Spinal cord (tissue), 10 donors: ENCODE measurements around the gene SLC35B4. TPM values are rescaled to one million over a fixed set of nuclear protein-coding genes. Genes with fewer than 3 reads are reported as not detected.

Experiments
- DNase-seq, 6 donors: peaks; one replicate each; pipeline versions ENCODE4 v3.0.0 to v3.0.0-alpha.2; 2013 to 2015; ENCODE audit warnings: low spot score in 6 of 6, low read depth in 4 of 6
- H3K27ac ChIP-seq: one replicate; pipeline ENCODE4 v1.5.1; 2013; ENCODE audit warnings: low read depth, low read length, control low read depth
- H3K27me3 ChIP-seq: one replicate; pipeline ENCODE4 v1.6.1; 2013; ENCODE audit warnings: low read length; ENCODE audit not compliant: control insufficient read depth, insufficient read depth
- H3K36me3 ChIP-seq: one replicate; pipeline ENCODE4 v1.6.1; 2013; ENCODE audit warnings: low read length; ENCODE audit not compliant: control insufficient read depth, insufficient read depth
- H3K4me1 ChIP-seq: one replicate; pipeline ENCODE4 v1.6.1; 2013; ENCODE audit warnings: low read length; ENCODE audit not compliant: control insufficient read depth, insufficient read depth
- H3K4me3 ChIP-seq: one replicate; pipeline ENCODE4 v1.5.1; 2013; ENCODE audit warnings: low read depth, low read length, control low read depth
- H3K9me3 ChIP-seq: one replicate; pipeline ENCODE4 v1.6.1; 2013; ENCODE audit warnings: low read length; ENCODE audit not compliant: control insufficient read depth, insufficient read depth
- WGBS: methylation state at CpG from one replicate; pipeline ENCODE4 v1.1.5; 2013; ENCODE audit warnings: missing lambda C conversion rate; ENCODE audit not compliant: insufficient coverage; 5-methylcytosine and 5-hydroxymethylcytosine counted together
- polyA plus RNA-seq, 2 donors: library from polyadenylated mRNA; unstranded; fragments of 120-200 nt; gene quantifications; one replicate each; pipeline ENCODE4 v1.2.1, GENCODE V29; 2013; ENCODE audit not compliant: insufficient read length in 2 of 2
- total RNA-seq, 2 donors: library from RNA; depleted of rRNA in 1 of 2; stranded (reverse); fragments of 120-200 nt in 1 of 2; fragments of >200 nt in 1 of 2; gene quantifications; one replicate each; pipeline versions ENCODE4 v1.2.3 to v1.2.4, GENCODE V29; 2013 to 2014
- donor health status: healthy.

The SLC35B4 gene
- total and polyA plus RNA-seq, 4 donors, result 20.4 to 30.1 (median 23.3) TPM

- Histone ChIP-seq H3K27me3 (no peaks in the 10 kb centered on the region), H3K36me3 (no peaks in the 10 kb centered on the region)
- WGBS, result 90% methylated on average over 2 of the region's 4 CpGs
These were observed 17.7 kb upstream of the SLC35B4 start for GRCh38 chr7:134334408-134334807.

GRCh38 chr7:134333943-134334342 lies 17.2 kb upstream of the SLC35B4 start:
- Histone ChIP-seq H3K4me3 (no peak overlapping the region), H3K27me3 (no peaks in the 10 kb centered on the region), H3K36me3 (no peaks in the 10 kb centered on the region), H3K9me3 (no peaks in the 10 kb centered on the region), H3K4me1 (no peaks in the 10 kb centered on the region), H3K27ac (no peak overlapping the region)
- 93% methylated on average over 9 of the region's 13 CpGs for WGBS
- DNase-seq, result no peak

More at GRCh38 chr7:134334408-134334807, 17.7 kb upstream of the SLC35B4 start:
- H3K4me1 ChIP-seq, result no peaks in the 10 kb centered on the region
- no peak for DNase-seq
- no peak overlapping the region for H3K4me3 ChIP-seq
- no peaks in the 10 kb centered on the region for H3K9me3 ChIP-seq
- H3K27ac ChIP-seq, result no peak overlapping the region

- Histone ChIP-seq H3K4me1 (no peaks in the 10 kb centered on the region), H3K27me3 (no peaks in the 10 kb centered on the region), H3K27ac (no peak overlapping the region), H3K9me3 (no peaks in the 10 kb centered on the region), H3K4me3 (no peak overlapping the region), H3K36me3 (no peaks in the 10 kb centered on the region)
- no CpG with 5 or more reads among the region's 1 CpG for WGBS
- DNase-seq, result no peak
These were observed 16.2 kb upstream of the SLC35B4 start for GRCh38 chr7:134332892-134333291.

- H3K27ac ChIP-seq, result no peak overlapping the region
- no peaks in the 10 kb centered on the region for H3K9me3 ChIP-seq
- no peak overlapping the region for H3K4me3 ChIP-seq
- DNase-seq, result no peak
- H3K27me3 ChIP-seq, result no peaks in the 10 kb centered on the region
- H3K4me1 ChIP-seq, result no peaks in the 10 kb centered on the region
- WGBS, result 99% methylated on average over 4 of the region's 7 CpGs
- H3K36me3 ChIP-seq, result no peaks in the 10 kb centered on the region
These were observed 14.7 kb upstream of the SLC35B4 start for GRCh38 chr7:134331393-134331792.

- no peak for DNase-seq
- 61% methylated on average over 2 of the region's 4 CpGs for WGBS
- no peak overlapping the region for H3K27ac ChIP-seq
These were observed 14.2 kb upstream of the SLC35B4 start for GRCh38 chr7:134330974-134331373.

GRCh38 chr7:134329614-134330346 lies 13.1 kb upstream of the SLC35B4 start:
- 0% methylated on average over 1 of the region's 4 CpGs for WGBS
- DNase-seq, result no peak
- Histone ChIP-seq H3K27ac (no peak overlapping the region), H3K27me3 (no peaks in the 10 kb centered on the region), H3K9me3 (no peaks in the 10 kb centered on the region), H3K4me3 (no peak overlapping the region), H3K4me1 (no peaks in the 10 kb centered on the region), H3K36me3 (no peaks in the 10 kb centered on the region)

More at GRCh38 chr7:134330974-134331373, 14.2 kb upstream of the SLC35B4 start:
- Histone ChIP-seq H3K9me3 (no peaks in the 10 kb centered on the region), H3K27me3 (no peaks in the 10 kb centered on the region), H3K36me3 (no peaks in the 10 kb centered on the region), H3K4me3 (no peak overlapping the region), H3K4me1 (no peaks in the 10 kb centered on the region)

GRCh38 chr7:134328900-134329299 lies 12.2 kb upstream of the SLC35B4 start:
- H3K27me3 ChIP-seq, result no peaks in the 10 kb centered on the region
- no peaks in the 10 kb centered on the region for H3K9me3 ChIP-seq
- no peak overlapping the region for H3K4me3 ChIP-seq
- H3K36me3 ChIP-seq, result no peaks in the 10 kb centered on the region
- WGBS, result 55% methylated on average over 2 of the region's 2 CpGs
- H3K4me1 ChIP-seq, result no peaks in the 10 kb centered on the region
- no peak for DNase-seq
- H3K27ac ChIP-seq, result no peak overlapping the region

GRCh38 chr7:134327896-134328295 lies 11.2 kb upstream of the SLC35B4 start:
- H3K9me3 ChIP-seq, result no peaks in the 10 kb centered on the region
- no peak overlapping the region for H3K27ac ChIP-seq
- no peaks in the 10 kb centered on the region for H3K4me1 ChIP-seq
- H3K36me3 ChIP-seq, result no peaks in the 10 kb centered on the region
- H3K27me3 ChIP-seq, result no peaks in the 10 kb centered on the region
- peak in 1 of 6 donors; percentile 30 for DNase-seq
- WGBS, result 28% methylated on average over 4 of the region's 7 CpGs
- no peak overlapping the region for H3K4me3 ChIP-seq

GRCh38 chr7:134324107-134324506 lies 7.4 kb upstream of the SLC35B4 start:
- WGBS, result no CpG with 5 or more reads among the region's 2 CpGs

GRCh38 chr7:134320201-134320600 lies 3.5 kb upstream of the SLC35B4 start:
- no peaks in the 10 kb centered on the region for H3K27me3 ChIP-seq
- DNase-seq, result no peak
- no peaks in the 10 kb centered on the region for H3K9me3 ChIP-seq
- no peak overlapping the region for H3K27ac ChIP-seq
- WGBS, result 77% methylated on average over 2 of the region's 5 CpGs
- H3K4me1 ChIP-seq, result no peaks in the 10 kb centered on the region
- no peaks in the 10 kb centered on the region for H3K36me3 ChIP-seq
- no peak overlapping the region for H3K4me3 ChIP-seq

More at GRCh38 chr7:134324107-134324506, 7.4 kb upstream of the SLC35B4 start:
- H3K27me3 ChIP-seq, result no peaks in the 10 kb centered on the region
- H3K4me3 ChIP-seq, result no peak overlapping the region
- no peaks in the 10 kb centered on the region for H3K9me3 ChIP-seq
- no peak overlapping the region for H3K27ac ChIP-seq
- H3K36me3 ChIP-seq, result no peaks in the 10 kb centered on the region
- no peaks in the 10 kb centered on the region for H3K4me1 ChIP-seq
- DNase-seq, result no peak
